Lower leg skin (tissue), 3 donors: ENCODE data around the gene ST3GAL3.

ENCODE experiments used
- POLR2A ChIP-seq, 2 donors: fragments of 450-650 bp; IDR thresholded peaks; one replicate each; pipeline ENCODE4 v1.6.1; 2016 to 2017; ENCODE audit warnings: antibody characterized with exemption in 2 of 2, mild to moderate bottlenecking in 1 of 2, moderate library complexity in 1 of 2
- TF ChIP-seq, protein P1 (sequence below), 3 donors: fragments of 450-650 bp; IDR thresholded peaks; one replicate each; pipeline ENCODE4 v1.5.1; 2016; ENCODE audit warnings: antibody characterized with exemption in 3 of 3, mild to moderate bottlenecking in 3 of 3, moderate library complexity in 2 of 3

DNA sequence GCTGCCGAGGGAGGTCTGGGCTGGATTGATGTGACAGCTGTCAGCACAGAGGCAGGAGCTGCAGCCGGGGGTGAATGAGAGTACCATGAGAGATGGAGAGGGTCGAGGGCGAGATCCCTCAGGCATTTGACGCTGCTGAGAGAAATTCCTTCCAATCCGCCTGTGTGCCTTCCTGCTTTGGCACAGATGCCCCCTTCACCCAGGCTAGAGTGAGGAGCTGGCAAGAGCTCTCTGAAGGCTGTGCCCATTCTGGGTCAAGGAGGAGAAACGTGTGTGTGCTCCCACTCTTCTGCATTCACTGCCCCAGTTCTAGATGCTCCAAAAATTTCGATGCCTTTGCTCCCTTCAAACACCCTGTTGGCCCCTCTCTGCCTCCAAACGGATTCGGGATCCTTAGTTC, 231.0 kb downstream of the ST3GAL3 start:
- TF ChIP-seq, protein P1, sequence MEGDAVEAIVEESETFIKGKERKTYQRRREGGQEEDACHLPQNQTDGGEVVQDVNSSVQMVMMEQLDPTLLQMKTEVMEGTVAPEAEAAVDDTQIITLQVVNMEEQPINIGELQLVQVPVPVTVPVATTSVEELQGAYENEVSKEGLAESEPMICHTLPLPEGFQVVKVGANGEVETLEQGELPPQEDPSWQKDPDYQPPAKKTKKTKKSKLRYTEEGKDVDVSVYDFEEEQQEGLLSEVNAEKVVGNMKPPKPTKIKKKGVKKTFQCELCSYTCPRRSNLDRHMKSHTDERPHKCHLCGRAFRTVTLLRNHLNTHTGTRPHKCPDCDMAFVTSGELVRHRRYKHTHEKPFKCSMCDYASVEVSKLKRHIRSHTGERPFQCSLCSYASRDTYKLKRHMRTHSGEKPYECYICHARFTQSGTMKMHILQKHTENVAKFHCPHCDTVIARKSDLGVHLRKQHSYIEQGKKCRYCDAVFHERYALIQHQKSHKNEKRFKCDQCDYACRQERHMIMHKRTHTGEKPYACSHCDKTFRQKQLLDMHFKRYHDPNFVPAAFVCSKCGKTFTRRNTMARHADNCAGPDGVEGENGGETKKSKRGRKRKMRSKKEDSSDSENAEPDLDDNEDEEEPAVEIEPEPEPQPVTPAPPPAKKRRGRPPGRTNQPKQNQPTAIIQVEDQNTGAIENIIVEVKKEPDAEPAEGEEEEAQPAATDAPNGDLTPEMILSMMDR (IDR thresholded peaks at IDR 0.05): no peak
- no peak for TF ChIP-seq POLR2A (IDR thresholded peaks at IDR 0.05)
